Stimulated activated CD4-positive, alpha-beta T cell treated with anti-CD3 and anti-CD28 coated beads, Interleukin-4, amount 100 ng/mL, for 4 hours (primary cell): Measurements from ENCODE around the gene PDIA4.
"Not testable (repeated sequence)": the region's sequence is repeated elsewhere in the genome, so short reads cannot be mapped to it uniquely, and the experiment has no call there.

Experiments used
- DNase-seq, 2 experiments: peaks; one replicate each; pipeline ENCODE4 v3.0.0-alpha.2; 2020

PDIA4 gene

GRCh38 chr7:149031353-149031910 is 3.1 kb upstream of the PDIA4 start:
- DNase-seq = no peak

- not testable (repeated sequence) for DNase-seq
These were observed 2.1 kb upstream of the PDIA4 start for GRCh38 chr7:149030439-149030838.

GRCh38 chr7:149027611-149028345 is 527 bp downstream of the PDIA4 start:
- no peak for DNase-seq

GRCh38 chr7:149027055-149027454 is 1.2 kb downstream of the PDIA4 start:
- peak in 1 of 2 experiments; percentile 5 for DNase-seq

GRCh38 chr7:149023662-149024061 is 4.6 kb downstream of the PDIA4 start:
- DNase-seq = no peak

DNA sequence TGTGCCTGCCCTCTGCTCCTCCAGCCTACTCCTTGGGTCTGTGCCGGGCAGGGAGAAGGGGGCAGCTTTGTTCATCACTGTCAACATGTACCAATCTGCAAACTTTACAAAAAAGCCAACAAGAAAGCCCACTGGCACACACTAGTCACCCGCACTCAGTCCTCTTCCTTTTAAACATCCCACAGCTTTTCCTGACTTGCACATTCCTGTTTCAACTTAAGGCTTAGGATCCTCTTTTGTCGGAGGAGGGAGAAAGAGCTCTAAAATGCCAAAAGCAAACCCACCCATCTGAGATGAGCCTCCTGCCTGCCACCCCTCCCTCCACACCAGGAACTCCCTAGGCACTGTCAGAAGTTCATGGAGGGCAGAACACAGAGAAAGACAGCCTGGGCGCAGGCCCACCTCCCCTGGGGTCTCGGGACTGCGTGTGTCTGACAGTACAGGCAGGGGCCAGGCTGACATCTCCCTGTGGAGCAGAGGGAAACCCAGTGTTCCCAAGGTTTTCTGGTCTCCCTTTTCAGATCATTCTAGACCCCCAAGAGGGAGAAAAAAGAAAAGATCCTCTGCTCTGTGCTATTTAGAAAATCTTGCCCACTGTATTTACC is 5.4 kb downstream of the PDIA4 start:
- DNase-seq = no peak

- no peak for DNase-seq
These were observed 6.6 kb downstream of the PDIA4 start for GRCh38 chr7:149021725-149022062.

DNA sequence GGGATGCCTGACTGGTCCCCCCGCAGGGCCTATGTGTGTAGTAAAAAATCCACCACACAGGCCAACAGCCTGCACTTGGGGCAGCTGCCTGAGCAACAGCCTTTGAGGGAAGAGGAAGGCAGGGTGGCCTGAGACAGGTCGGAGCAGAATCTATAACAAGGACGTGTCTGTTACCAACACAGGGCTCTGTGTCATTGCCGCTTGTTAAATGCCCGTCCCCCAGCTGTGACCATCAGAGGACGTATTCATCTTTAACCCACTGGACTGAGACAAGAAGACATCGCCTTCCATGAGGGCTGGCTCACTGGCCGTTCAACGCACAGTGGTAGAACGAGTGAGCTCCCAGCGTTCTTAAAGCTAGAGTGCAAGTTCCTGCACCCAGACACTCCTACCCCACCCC is 7.8 kb downstream of the PDIA4 start:
- DNase-seq = no peak

GRCh38 chr7:149016876-149017275 is 11.4 kb downstream of the PDIA4 start:
- DNase-seq = no peak

DNA sequence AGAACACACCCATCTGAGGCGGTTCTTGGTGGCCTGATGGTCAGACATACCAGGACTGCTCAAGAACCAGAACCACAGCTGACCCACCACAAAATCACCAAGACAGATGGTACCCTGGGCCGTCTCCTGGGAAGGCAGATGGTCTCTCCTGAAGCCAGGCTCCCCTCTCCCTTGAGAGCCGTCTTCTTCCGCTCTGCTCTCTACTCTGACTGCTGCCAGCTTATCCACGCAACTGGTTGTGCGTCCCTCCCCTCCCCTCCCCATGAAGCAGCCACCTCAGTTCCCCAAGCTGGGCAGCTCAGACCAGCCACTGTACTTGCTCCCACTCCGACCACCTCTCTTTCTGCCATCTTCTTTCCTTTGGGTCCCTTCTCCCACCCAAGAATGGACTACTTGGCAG is 14.0 kb downstream of the PDIA4 start:
- no peak for DNase-seq

DNA sequence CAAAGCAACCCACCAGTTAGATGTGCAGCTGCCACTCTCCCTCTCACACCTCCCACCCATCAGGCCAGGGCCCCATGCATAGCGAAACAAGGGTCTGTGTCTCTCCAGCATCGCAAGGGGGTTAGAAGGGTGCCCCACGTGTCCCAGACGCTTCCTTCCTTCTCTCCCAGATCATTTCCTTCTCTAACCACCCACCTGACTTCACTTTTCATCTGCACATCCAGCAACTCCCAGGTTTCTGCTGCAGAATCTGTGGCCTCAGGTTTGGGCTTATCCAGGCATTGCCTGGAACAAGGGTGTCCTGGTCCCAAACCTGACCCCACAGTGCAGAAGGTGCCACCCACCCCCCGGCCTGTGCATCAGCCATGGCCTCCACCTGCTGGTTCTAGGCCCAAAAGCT is 14.4 kb downstream of the PDIA4 start:
- DNase-seq = no peak

- not testable (repeated sequence) for DNase-seq
These were observed 15.6 kb downstream of the PDIA4 start for GRCh38 chr7:149012730-149013129.

DNA sequence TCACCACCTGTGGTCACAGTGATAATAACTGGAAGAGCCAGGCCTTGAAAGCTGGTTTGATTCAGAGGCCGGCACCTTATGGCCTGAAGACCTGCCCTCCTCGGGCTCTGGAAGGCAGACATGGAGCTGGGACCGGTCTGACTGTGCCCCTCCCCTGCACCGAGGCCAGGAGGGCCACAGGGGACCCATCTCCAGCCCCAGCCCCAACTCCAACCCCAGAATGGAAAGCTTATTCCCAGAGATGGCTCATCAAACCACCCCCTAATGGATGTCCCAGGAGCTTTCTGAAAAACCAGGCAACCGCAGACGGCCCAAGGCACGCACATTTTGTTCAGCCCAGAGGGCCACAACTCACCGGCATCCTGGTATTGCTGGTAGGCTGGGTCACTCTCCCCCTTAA is 16.8 kb downstream of the PDIA4 start:
- DNase-seq = no peak

DNA sequence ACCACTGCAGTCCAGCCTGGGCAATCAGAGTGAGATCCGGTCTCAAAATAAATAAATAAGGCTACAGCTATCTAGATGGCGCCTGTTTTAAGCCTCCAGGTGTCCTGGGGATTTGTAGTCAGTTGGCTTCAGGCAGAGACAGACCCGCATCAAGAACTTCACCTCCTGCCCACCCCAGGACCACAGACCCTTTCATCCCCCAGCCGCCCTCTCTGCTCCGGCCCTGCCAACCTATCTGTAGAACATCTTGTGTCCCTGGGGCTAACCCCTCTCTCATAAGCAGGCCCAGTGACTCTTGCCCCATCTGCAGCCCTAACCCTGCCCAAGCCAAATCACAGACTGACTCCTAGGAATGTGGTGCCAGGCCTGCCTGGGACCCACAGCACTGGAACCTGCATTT is 17.9 kb downstream of the PDIA4 start:
- DNase-seq = no peak

DNA sequence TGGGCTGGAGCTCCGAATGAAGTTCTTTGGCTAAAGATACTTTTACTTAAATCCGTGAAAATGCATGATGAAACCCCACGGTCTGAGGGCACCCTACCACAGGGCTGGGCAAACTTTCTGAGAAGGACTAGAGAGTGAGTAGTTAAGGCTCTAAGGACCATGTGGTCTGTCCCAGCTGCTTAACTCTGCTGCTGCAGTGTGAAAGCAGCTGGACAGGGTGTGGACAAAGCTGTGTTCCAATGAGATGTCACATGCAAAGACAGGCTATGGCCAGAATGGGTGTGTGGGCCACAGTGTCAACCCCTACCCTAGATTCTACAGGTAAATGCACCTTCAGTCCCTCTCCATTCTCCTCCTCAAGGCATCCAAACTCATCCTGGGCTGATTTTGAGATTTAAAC is 18.8 kb downstream of the PDIA4 start:
- no peak for DNase-seq

GRCh38 chr7:149007611-149008010 is 20.7 kb downstream of the PDIA4 start:
- no peak for DNase-seq

DNA sequence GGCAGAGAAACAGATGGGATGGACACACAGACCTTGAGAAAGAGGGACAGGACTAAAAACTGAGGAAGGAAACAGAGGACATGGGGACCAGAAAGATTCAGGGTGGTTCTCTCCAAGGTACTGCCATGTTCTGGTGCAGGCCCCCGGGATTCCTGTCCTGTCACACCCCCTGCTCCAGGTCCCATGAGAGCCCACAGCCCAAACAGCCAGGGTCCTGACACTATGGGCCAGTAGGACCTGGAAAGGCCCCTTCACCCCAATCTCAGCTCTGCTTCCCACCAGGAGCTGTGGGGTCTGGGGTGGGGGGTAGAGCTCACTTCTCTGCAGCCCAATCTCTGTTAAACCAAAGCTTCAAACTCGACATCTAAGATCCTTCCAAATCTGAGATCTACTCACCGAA is 21.2 kb downstream of the PDIA4 start:
- DNase-seq = no peak

GRCh38 chr7:149006345-149006725 is 22.0 kb downstream of the PDIA4 start:
- no peak for DNase-seq

DNA sequence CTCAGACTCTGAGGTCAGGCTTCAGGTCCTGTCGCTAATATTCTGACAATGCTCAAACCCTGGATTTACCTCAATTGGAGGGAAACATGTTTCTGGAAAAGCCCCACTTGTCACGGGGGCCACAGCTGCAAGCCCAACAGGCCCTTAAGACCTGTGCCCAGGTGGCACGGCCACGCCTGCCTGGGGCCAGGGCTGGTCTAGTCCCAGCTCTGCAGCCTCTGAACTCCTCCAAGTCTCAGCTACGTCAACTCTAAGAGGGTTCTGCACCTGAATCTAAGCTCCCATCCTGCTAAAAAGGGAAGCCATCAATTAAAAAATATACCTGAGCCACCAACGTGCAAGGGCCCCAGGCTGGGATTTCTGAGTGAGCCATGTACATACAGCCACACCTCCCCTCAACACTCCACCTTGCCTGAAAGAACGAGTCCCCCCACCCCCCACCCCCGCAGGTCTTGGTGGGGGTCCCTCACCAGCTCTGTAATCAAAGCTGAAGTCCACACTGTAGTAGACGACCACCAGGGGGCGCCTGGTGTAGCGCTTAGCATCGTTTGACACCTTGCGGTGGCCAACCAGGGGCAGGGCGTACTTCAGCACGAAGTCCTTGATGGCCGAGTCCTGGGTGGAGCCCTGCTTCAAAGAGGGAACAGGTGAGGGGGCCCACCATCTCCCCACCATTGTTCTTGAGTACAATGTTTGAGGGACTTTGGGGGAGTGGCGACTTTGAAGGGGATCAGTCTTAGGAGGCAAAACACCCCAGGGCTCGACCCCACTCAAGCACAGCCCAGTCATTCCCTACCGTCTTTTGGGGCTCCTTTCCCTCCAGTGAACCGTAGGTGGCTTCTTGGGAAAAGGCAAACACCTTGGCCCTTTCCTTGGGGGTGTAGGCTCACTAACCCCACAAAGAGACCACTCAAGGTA is 22.6 kb downstream of the PDIA4 start:
- DNase-seq = peak; percentile 76 to 81

DNA sequence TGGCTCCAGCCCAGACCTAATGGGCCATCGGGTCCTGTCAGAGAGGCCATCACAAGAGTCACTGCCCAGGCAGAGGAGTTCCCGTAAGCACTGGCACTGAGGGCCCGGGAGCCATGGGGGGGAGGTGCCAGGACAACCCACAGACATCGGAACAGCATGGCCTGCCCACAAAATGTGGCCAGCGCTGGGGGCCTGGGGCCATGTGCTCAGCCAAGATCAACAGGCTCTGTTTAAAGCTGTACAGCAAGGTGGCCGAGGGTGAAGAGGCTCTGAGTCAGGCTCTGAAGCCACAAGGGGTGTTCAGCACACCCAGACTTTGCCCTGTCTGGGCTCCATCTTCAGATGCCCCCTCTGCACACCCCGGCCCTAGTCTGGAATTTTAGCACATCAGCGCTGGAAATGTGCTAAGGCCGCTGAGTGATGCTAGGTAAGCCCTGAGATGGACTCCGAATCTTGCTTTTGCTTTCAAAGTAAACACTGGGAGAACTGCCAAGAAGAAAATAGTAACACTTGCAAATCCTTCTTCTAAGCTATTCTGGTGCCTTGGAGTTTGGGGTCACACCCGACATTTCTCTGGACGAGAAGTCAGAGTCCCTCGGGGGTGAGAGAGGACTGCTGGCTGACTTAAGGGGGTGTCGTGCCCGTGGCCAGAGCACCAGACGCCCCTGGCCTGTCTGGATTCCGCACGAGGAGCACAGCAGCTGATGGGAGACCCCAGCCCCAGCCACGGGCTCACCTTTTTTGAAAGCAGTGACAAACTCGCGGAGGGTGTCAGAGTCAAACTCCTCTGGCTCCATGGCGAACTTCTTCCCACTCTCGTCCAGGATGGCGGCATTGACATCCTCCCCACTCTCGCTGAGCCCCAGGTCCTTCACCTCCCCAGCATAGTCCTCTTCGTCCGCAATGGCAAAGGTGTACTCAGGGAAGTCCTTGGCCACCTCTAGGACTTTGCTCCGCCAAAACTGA is 23.6 kb downstream of the PDIA4 start:
- DNase-seq = no peak

DNA sequence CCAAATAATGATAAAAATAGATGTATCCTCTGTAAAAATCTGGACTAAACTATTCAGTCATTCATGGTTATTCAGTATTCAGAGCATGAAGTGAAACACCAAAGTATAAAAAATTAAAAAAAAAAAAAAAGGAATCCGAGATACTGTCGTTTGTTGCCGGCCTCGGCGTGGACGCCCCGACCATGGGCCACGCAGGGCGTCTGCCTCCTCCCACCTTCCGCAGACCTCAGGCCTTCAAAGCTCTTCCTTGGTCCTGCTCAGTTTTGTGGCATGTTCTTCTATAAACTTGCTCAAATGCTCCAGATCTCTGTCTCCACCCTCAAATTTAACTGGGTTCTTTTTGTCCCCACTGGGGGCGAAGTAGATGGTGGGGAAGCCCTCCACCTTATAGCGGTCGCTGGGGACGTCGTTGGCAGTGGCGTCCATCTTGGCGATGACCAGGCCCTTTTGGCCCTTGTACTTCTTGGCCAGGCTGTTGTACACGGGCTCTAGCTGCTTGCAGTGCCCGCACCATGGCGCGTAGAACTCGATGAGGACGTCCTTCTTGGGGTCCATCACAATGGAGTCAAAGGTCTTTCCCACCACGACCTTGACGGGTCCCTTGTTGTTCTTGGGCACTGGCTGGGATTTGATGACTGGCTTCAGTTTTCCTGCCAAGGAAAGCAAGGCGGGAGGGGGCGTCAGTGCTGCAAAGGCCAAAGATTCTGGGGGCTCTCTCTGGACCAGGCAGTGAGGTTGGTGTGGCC is 24.6 kb downstream of the PDIA4 start:
- no peak for DNase-seq

DNA sequence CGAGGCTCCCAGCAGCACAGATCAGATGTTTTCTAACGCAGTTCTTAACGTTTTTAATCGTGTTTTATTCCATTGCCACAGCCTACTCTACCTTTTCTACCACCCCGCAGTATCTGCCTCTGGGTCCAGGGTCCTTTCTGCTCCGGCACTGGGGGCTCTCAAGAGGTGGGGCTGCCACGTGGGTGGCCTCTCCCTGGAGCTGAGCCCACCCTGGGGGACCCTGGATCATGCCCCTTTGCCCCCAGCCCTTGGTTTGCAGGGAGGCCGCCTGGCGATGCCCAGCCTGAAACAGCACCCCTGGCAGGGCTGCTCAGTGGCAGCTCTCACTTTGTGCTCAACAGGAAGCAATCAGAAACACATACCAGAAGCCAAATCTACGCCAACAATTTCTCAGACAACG is 25.3 kb downstream of the PDIA4 start:
- no peak for DNase-seq
